ENCODE measurements around the gene SYNE1. TPM values are rescaled to one million over a fixed set of nuclear protein-coding genes. Genes with fewer than 3 reads are reported as not detected.
A peak's percentile ranks its signal among the peaks of the same experiment; 100 is the strongest.

SYNE1 gene
- total RNA-seq, 1 donor from 2014 or later: 14.2 TPM

DNA sequence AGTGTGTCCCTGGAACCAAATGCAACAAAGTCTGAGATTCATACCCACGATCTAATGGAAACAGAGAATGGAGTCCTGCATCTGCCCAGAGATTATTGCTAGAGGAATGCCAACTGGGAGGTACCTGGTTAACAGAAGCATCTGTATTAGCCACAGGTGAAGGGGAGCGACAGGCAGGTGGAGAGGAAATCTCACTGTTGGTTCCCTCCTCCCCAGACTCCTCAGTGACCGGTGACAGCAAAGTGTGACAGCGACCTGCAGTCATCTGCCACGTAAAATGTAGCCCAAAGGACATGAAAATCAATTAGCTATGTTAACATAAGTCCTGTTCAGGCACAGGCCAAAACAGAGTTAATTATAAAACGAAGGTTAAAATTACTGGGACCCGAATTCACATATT is 336.6 kb downstream of the SYNE1 start:
- intact Hi-C loops (cut with micrococcal nuclease): loop anchor here (10.0 kb wide), 1 partner anchor 906 kb away; the partner anchor contains the start of gene ZBTB2
- peaks cover 20% of the 10 kb centered on the region for H3K4me1 Mint-ChIP-seq (ENCODE audit: low read depth)

DNA sequence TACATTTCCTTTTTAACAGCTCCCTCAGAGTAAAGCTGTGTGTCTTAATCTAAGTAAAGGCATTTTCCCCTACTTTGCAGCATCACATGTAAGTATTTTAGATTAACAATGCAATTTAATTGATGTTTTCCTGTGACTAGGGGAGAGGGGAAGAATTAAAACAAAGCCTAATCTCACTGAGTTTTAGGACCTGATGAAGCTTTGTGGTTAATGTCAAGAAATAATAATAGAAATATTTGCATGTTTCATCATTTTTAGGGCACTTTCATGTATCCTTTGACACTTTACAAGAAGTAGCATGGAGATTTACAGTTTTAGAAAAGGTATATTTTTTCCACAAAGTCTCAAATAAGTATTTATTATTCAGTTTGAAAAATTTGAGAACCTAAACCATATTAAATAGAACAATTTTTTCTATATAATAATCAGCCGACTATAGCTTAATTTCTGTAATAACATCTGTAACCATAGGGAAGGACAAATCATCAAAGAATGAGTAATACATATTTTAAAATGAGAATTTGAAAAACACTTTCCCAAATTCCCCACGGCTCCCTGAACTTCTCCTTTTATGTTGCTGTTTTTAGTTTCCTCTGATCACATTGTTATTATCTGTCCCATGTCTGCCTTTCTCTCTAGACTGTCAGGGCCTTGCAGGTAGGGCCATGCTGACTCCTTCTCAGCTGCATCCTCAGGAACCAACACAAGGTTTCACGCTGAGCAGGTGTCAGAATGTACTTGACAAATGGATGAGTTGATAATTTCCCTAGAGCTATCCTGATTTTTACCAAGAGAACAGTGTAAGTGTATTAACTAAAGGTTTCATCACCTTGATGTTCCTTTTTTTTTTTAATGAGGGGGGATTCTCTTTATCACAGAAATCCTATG is 338.1 kb downstream of the SYNE1 start:
- H3K36me3 Mint-ChIP-seq (ENCODE audit: low read depth): peaks cover 3% of the 10 kb centered on the region
- H3K27me3 Mint-ChIP-seq (ENCODE audit: low read depth): no peaks in the 10 kb centered on the region
- H3K27ac Mint-ChIP-seq: no peak overlapping the region
- DNase-seq (ENCODE audit: low spot score): no peak
- no peak overlapping the region for H3K4me3 Mint-ChIP-seq (ENCODE audit: low read depth)
- H3K4me1 Mint-ChIP-seq (ENCODE audit: low read depth): peaks cover 20% of the 10 kb centered on the region
- no peaks in the 10 kb centered on the region for H3K9me3 Mint-ChIP-seq
- intact Hi-C loops (cut with micrococcal nuclease): no loop called here

More for the DNA sequence above, 336.6 kb downstream of the SYNE1 start:
- Mint-ChIP-seq H3K36me3 (ENCODE audit: low read depth) (peaks cover 3% of the 10 kb centered on the region), H3K9me3 (no peaks in the 10 kb centered on the region), H3K27me3 (ENCODE audit: low read depth) (no peaks in the 10 kb centered on the region), H3K27ac (peak overlapping the region; percentile 1), H3K4me3 (ENCODE audit: low read depth) (peak overlapping the region; percentile 99)
- DNase-seq (ENCODE audit: low spot score): no peak

- Mint-ChIP-seq H3K36me3 (ENCODE audit: low read depth) (peaks cover 6% of the 10 kb centered on the region), H3K9me3 (no peaks in the 10 kb centered on the region), H3K4me3 (ENCODE audit: low read depth) (no peak overlapping the region), H3K4me1 (ENCODE audit: low read depth) (peaks cover 20% of the 10 kb centered on the region), H3K27ac (no peak overlapping the region), H3K27me3 (ENCODE audit: low read depth) (no peaks in the 10 kb centered on the region)
- no peak for DNase-seq (ENCODE audit: low spot score)
- intact Hi-C loops (cut with micrococcal nuclease): no loop called here
These were observed 339.0 kb downstream of the SYNE1 start for GRCh38 chr6:152298055-152298647.

DNA sequence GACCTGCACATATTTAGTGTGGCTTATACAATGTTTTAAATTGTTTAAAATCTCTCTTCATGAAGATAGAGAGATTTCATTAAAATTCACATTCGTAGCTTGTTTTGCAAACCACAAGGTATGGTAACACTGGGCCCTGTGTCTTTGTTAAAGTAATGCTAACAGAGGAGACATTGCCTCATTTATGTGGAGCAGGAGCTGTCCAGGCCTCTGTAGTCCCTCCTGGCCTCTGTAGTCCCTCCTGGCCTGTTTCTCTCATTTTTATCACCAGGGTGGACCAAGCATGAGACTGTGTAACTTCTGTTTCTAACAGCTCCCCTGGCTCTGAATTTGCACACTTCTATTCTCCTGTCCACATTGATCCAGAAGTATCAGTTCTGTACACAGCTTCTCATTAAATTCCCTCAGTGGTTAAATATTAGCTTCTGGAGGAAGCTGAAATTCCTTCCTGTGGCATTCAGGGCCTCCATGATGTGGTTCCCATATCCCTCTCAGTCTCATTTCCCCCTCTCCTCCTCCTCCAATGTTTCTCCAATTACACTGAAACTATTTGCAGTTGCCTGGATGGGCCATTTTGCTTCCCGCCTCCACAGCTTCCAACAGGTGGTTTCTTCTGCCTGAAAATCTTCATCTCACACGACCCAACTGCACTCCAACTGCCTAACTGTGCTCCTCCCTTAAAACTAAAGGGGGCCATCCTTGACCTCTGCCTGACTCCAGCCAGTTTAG is 340.4 kb downstream of the SYNE1 start:
- H3K9me3 Mint-ChIP-seq: no peaks in the 10 kb centered on the region
- H3K4me3 Mint-ChIP-seq (ENCODE audit: low read depth): no peak overlapping the region
- peaks cover 10% of the 10 kb centered on the region for H3K36me3 Mint-ChIP-seq (ENCODE audit: low read depth)
- DNase-seq (ENCODE audit: low spot score): no peak
- peaks cover 16% of the 10 kb centered on the region for H3K4me1 Mint-ChIP-seq (ENCODE audit: low read depth)
- H3K27me3 Mint-ChIP-seq (ENCODE audit: low read depth): no peaks in the 10 kb centered on the region
- intact Hi-C loops (cut with micrococcal nuclease): no loop called here
- no peak overlapping the region for H3K27ac Mint-ChIP-seq

DNA sequence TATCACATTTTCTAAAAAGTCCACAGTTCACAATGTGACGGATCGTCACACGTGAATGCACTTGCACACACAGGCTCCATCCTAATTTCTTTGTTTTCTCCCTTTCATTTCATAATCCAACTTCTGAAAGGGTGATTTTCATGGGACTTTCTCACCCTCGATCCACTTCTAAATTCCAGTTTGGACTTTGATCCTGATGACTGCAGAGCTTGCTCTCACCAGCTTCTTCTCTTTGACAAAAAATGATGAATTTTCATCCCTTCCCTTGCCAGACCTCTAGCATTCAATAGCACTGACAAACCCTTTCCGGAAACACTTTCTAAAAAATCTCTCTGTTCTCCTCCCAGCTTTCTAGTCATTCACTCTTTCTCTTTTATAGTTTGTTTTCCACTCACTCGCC is 341.2 kb downstream of the SYNE1 start:
- no peaks in the 10 kb centered on the region for H3K9me3 Mint-ChIP-seq
- H3K4me3 Mint-ChIP-seq (ENCODE audit: low read depth): no peak overlapping the region
- intact Hi-C loops (cut with micrococcal nuclease): no loop called here
- H3K27ac Mint-ChIP-seq: no peak overlapping the region
- peaks cover 16% of the 10 kb centered on the region for H3K36me3 Mint-ChIP-seq (ENCODE audit: low read depth)
- peaks cover 12% of the 10 kb centered on the region for H3K4me1 Mint-ChIP-seq (ENCODE audit: low read depth)
- no peaks in the 10 kb centered on the region for H3K27me3 Mint-ChIP-seq (ENCODE audit: low read depth)
- DNase-seq (ENCODE audit: low spot score): no peak

- Mint-ChIP-seq H3K9me3 (no peaks in the 10 kb centered on the region), H3K36me3 (ENCODE audit: low read depth) (peaks cover 16% of the 10 kb centered on the region), H3K27me3 (ENCODE audit: low read depth) (no peaks in the 10 kb centered on the region), H3K4me3 (ENCODE audit: low read depth) (no peak overlapping the region), H3K4me1 (ENCODE audit: low read depth) (peaks cover 6% of the 10 kb centered on the region), H3K27ac (no peak overlapping the region)
- intact Hi-C loops (cut with micrococcal nuclease): no loop called here
- DNase-seq (ENCODE audit: low spot score): no peak
These were observed 341.8 kb downstream of the SYNE1 start for GRCh38 chr6:152295346-152295745.

GRCh38 chr6:152293404-152293803 is 343.8 kb downstream of the SYNE1 start:
- H3K4me1 Mint-ChIP-seq (ENCODE audit: low read depth): no peaks in the 10 kb centered on the region
- intact Hi-C loops (cut with micrococcal nuclease): no loop called here
- no peaks in the 10 kb centered on the region for H3K27me3 Mint-ChIP-seq (ENCODE audit: low read depth)
- H3K4me3 Mint-ChIP-seq (ENCODE audit: low read depth): no peak overlapping the region
- H3K36me3 Mint-ChIP-seq (ENCODE audit: low read depth): peaks cover 13% of the 10 kb centered on the region
- DNase-seq (ENCODE audit: low spot score): no peak
- H3K27ac Mint-ChIP-seq: no peak overlapping the region
- no peaks in the 10 kb centered on the region for H3K9me3 Mint-ChIP-seq

- Mint-ChIP-seq H3K4me3 (ENCODE audit: low read depth) (no peak overlapping the region), H3K36me3 (ENCODE audit: low read depth) (peaks cover 17% of the 10 kb centered on the region), H3K27ac (no peak overlapping the region), H3K27me3 (ENCODE audit: low read depth) (no peaks in the 10 kb centered on the region), H3K9me3 (no peaks in the 10 kb centered on the region), H3K4me1 (ENCODE audit: low read depth) (no peaks in the 10 kb centered on the region)
- intact Hi-C loops (cut with micrococcal nuclease): no loop called here
- DNase-seq (ENCODE audit: low spot score): no peak
These were observed 344.6 kb downstream of the SYNE1 start for GRCh38 chr6:152292555-152292954.

GRCh38 chr6:152290693-152291092 is 346.5 kb downstream of the SYNE1 start:
- Mint-ChIP-seq H3K9me3 (no peaks in the 10 kb centered on the region), H3K4me1 (ENCODE audit: low read depth) (no peaks in the 10 kb centered on the region), H3K27me3 (ENCODE audit: low read depth) (no peaks in the 10 kb centered on the region), H3K36me3 (ENCODE audit: low read depth) (peaks cover 20% of the 10 kb centered on the region), H3K4me3 (ENCODE audit: low read depth) (no peak overlapping the region), H3K27ac (no peak overlapping the region)
- intact Hi-C loops (cut with micrococcal nuclease): no loop called here
- DNase-seq (ENCODE audit: low spot score): no peak

- H3K36me3 Mint-ChIP-seq (ENCODE audit: low read depth): peaks cover 14% of the 10 kb centered on the region
- no peaks in the 10 kb centered on the region for H3K27me3 Mint-ChIP-seq (ENCODE audit: low read depth)
- no peak for DNase-seq (ENCODE audit: low spot score)
- intact Hi-C loops (cut with micrococcal nuclease): no loop called here
- no peaks in the 10 kb centered on the region for H3K4me1 Mint-ChIP-seq (ENCODE audit: low read depth)
- H3K9me3 Mint-ChIP-seq: no peaks in the 10 kb centered on the region
- H3K27ac Mint-ChIP-seq: no peak overlapping the region
- H3K4me3 Mint-ChIP-seq (ENCODE audit: low read depth): no peak overlapping the region
These were observed 359.3 kb downstream of the SYNE1 start for GRCh38 chr6:152277826-152278329.

DNA sequence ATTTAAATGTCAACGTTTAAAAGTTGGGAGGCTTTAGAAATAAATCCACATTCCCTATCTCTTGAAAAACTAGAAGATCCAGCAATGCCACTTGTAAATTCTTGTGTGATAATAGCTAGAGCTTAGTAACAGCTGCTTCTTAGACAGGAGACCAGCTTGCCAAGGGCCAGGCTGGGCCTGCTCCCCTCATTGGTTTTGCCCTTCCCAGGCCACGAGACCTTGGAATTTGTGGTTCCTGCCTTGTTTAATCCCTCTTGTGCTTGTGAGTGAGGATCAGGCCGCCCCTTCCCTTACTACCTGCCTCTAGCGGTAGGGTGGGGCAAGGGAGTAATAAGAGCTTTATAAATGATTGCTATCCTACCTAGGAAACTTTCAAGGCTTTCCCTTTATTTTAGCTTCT is 363.5 kb downstream of the SYNE1 start:
- intact Hi-C loops (cut with micrococcal nuclease): no loop called here
- no peaks in the 10 kb centered on the region for H3K27me3 Mint-ChIP-seq (ENCODE audit: low read depth)
- no peaks in the 10 kb centered on the region for H3K9me3 Mint-ChIP-seq
- H3K4me1 Mint-ChIP-seq (ENCODE audit: low read depth): peaks cover 15% of the 10 kb centered on the region
- no peak overlapping the region for H3K4me3 Mint-ChIP-seq (ENCODE audit: low read depth)
- H3K36me3 Mint-ChIP-seq (ENCODE audit: low read depth): peaks cover 19% of the 10 kb centered on the region
- no peak overlapping the region for H3K27ac Mint-ChIP-seq
- no peak for DNase-seq (ENCODE audit: low spot score)

DNA sequence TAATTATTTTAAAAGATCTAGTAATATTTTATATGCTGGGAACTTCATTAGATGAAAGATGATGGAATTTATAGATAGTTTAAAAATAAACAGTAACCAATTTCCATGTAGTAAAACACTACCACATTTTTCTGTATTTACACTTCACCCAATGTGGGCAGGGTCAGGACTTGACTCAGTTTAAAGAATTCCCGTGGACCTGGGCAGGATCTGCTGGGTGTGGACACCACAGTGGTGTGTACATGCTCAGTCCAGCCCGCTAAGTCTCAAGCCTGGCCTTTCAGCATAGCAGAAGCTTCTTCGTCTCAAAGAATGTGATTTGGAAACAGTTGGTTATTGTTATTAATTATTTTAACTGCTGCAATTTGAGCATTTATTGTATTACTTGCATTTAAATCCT is 364.2 kb downstream of the SYNE1 start:
- DNase-seq (ENCODE audit: low spot score): no peak
- peaks cover 17% of the 10 kb centered on the region for H3K36me3 Mint-ChIP-seq (ENCODE audit: low read depth)
- intact Hi-C loops (cut with micrococcal nuclease): no loop called here

More for the DNA sequence above, 364.2 kb downstream of the SYNE1 start:
- Mint-ChIP-seq H3K9me3 (no peaks in the 10 kb centered on the region), H3K4me3 (ENCODE audit: low read depth) (no peak overlapping the region), H3K4me1 (ENCODE audit: low read depth) (peaks cover 15% of the 10 kb centered on the region), H3K27me3 (ENCODE audit: low read depth) (no peaks in the 10 kb centered on the region), H3K27ac (no peak overlapping the region)

All from activated T-helper 2 cell treated with anti-CD3 and anti-CD28 coated beads, Interferon-gamma antibody, Interleukin-2, Interleukin-4, amounts not matched to agents 10 μg/mL and 5 μg/mL and 100 μg/mL, durations not matched to agents 14 hours and 24 hours and 36 hours (primary cell).